Activated CD4-positive, alpha-beta T cell treated with anti-CD3 and anti-CD28 coated beads, Interleukin-2, amount 10 ng/mL, durations not matched to agents 24 days and 14 days (primary cell): Measurements from ENCODE around the gene CKS1B. TPM values are rescaled to one million over a fixed set of nuclear protein-coding genes. Genes with fewer than 3 reads are reported as not detected.

Experiments
- DNase-seq: peaks from one replicate; pipeline ENCODE4 v3.0.0; 2022
- H3K27ac Mint-ChIP-seq: one replicate; pipeline ENCODE4 v1.8.0; 2022; ENCODE audit warnings: mild to moderate bottlenecking, mixed read lengths
- H3K27me3 Mint-ChIP-seq: one replicate; pipeline ENCODE4 v1.8.0; 2022; ENCODE audit warnings: mixed read lengths
- H3K36me3 Mint-ChIP-seq: one replicate; pipeline ENCODE4 v1.8.0; 2022; ENCODE audit warnings: low read depth, mild to moderate bottlenecking, mixed read lengths
- H3K4me1 Mint-ChIP-seq: one replicate; pipeline ENCODE4 v1.8.0; 2021; ENCODE audit warnings: mixed read lengths
- H3K4me3 Mint-ChIP-seq: one replicate; pipeline ENCODE4 v1.8.0; 2022; ENCODE audit warnings: mild to moderate bottlenecking, moderate library complexity, mixed read lengths
- H3K9me3 Mint-ChIP-seq: one replicate; pipeline ENCODE4 v1.8.0; 2021; ENCODE audit warnings: mixed read lengths
- intact Hi-C: fragments of 100-400 bp; cut with micrococcal nuclease; formaldehyde crosslinking; loops from one replicate; pipeline ENCODE4 v1.15.1; 2023
- total RNA-seq: library from RNA; stranded (reverse); gene quantifications from 2 replicates; pipeline ENCODE4 v1.2.3, GENCODE V29; 2022

CKS1B gene
- total RNA-seq, 1 donor from 2014 or later, result 181 TPM

DNA sequence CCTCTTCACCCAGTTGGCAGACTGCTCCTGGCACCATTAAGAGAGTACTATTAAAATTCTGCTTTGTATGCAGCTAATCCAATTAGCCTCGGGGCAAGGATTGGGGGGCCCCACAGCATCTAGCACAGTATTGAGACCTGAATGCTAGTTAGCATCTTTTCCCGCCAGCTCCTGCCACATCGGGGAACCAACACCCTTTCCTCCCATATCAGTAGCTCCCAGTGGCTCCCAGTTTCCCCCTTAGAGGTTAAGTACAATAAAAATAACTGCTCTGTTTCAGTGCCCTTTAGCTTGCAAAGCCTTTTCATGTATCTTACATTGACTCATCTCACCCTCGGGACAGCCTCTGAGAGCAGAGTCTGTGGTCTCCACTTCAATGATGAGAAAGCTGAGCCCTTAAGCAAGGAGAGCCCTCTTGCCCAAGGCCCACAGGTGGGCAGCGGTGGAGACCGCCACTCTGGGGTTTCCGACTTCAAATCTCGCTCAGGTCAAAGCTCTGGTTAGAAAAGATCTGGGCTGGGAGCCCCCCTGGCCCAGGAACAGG lies 33.8 kb upstream of the CKS1B start:
- intact Hi-C loops, result no loop called here
- DNase-seq, result no peak
- Mint-ChIP-seq H3K27me3 (no peaks in the 10 kb centered on the region), H3K4me1 (peaks cover 58% of the 10 kb centered on the region), H3K4me3 (peak overlapping the region; percentile 7), H3K36me3 (peaks cover 7% of the 10 kb centered on the region), H3K27ac (peak overlapping the region; percentile 93), H3K9me3 (no peaks in the 10 kb centered on the region)

DNA sequence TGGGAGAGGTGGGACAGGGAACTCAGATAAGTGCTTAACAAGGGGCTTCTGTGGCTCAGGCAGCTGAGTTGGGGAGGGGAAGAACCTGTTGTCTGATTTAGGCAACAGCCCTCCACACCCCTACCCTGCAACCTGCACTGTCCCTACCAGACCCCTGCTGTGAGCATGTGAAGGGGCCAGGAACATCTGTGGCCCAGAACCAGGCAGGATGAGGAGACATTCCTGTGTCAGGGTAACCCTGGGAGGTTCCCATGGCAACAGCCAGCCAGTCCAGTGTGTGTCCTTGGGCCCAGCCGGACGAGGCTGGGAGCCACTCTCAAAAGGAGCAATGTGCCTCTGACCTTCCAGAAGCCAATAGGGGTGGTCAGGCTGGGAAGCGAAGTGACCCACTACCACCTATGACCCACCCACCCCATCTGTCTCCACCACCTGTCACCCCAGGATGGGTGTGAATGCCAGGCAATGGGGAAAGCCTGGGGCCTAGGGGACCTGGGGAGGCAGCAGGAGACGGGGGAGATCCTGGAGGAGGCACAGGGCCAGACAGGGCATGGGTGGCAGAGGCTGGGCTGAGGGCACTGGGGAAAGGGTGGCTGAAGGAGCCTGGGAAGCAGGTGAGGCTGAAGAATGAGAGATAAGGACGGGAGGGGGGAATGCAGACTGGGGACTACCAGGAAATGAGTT lies 33.0 kb upstream of the CKS1B start:
- intact Hi-C loops, result no loop called here
- no peak for DNase-seq
- no peaks in the 10 kb centered on the region for H3K27me3 Mint-ChIP-seq
- peak overlapping the region; percentile 93 for H3K27ac Mint-ChIP-seq
- peaks cover 8% of the 10 kb centered on the region for H3K36me3 Mint-ChIP-seq
- H3K9me3 Mint-ChIP-seq, result no peaks in the 10 kb centered on the region
- H3K4me3 Mint-ChIP-seq, result peak overlapping the region; percentile 38
- peaks cover 59% of the 10 kb centered on the region for H3K4me1 Mint-ChIP-seq

DNA sequence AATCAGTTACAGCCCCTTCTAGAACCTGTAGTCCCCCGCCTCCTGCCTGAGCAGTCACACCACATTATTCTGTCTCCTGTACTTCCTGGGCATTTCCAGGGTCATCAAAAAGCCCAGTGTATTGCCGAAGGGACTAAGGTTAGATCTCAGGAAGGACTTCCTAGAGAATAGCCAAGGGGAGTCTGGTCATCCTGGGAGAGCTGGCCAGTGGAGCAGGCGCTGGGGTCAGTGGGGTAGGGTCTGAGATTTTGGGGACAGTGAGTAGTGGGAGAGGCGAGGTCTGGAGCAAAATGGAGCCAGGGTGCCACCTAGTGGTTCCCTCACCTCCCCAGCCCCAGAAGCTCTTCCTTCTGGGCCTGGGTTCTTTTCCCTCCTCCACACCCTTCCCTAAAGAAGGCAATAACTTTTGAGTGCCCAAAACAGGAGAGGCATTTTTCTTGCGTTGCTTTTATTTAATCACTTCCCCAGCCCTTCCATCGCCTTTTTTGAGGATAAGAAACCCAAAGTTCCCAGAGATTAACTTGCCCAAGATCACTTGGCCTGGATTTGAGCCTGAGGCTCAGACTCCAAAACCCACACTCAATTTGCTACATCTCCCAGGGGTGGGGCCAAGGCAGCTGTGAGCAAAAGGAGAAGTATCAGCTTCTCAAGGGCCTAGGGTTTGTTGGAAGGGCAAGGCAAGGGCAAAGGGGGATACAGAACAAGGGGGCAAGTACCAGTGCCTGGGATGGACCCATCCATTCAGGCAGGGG lies 30.7 kb upstream of the CKS1B start:
- H3K4me1 Mint-ChIP-seq, result peaks cover 50% of the 10 kb centered on the region
- peaks cover 18% of the 10 kb centered on the region for H3K36me3 Mint-ChIP-seq
- peak overlapping the region; percentile 93 for H3K27ac Mint-ChIP-seq
- H3K27me3 Mint-ChIP-seq, result no peaks in the 10 kb centered on the region
- intact Hi-C loops, result no loop called here
- peak; percentile 83 for DNase-seq
- peak overlapping the region; percentile 18 for H3K4me3 Mint-ChIP-seq
- H3K9me3 Mint-ChIP-seq, result no peaks in the 10 kb centered on the region

DNA sequence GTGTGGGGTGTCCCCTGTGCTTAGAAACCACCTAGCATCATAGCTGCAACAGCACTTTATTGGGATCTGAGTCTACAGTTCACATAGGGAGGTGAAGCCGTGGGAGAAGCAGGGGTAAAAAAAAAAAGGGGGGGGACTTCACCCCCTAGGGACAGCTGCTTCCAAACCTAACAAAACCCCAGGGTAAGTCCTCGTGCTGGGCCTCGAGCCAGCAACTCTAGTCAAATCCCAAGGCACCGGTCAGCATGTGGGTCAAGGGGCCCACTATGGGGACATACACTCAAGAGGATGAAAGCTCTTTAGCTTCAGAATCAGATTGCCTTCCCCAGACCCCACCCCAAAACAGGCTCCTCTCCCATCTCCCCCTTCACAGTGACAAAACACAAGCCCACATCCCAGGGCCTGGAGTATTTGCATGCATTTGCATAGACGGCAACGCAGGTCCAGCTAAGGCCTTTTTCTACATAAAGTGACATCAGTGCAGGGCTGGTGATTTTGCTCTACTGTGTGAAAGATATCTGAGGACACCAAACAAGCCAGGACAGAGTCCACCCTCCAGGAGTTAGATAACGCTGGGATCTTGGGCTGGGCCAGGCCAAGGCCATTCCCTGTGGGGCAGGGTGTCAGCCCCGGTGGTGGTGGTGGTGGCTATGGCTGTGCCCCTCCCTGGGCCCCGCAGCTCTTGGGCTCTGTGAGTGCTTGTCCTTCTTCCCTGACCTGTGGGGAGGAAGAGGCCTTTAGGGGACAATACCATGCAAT lies 29.9 kb upstream of the CKS1B start:
- no peak overlapping the region for H3K4me3 Mint-ChIP-seq
- H3K9me3 Mint-ChIP-seq, result no peaks in the 10 kb centered on the region
- H3K27ac Mint-ChIP-seq, result peak overlapping the region; percentile 93
- peaks cover 45% of the 10 kb centered on the region for H3K4me1 Mint-ChIP-seq
- peaks cover 20% of the 10 kb centered on the region for H3K36me3 Mint-ChIP-seq
- H3K27me3 Mint-ChIP-seq, result no peaks in the 10 kb centered on the region
- DNase-seq, result no peak
- intact Hi-C loops, result no loop called here

DNA sequence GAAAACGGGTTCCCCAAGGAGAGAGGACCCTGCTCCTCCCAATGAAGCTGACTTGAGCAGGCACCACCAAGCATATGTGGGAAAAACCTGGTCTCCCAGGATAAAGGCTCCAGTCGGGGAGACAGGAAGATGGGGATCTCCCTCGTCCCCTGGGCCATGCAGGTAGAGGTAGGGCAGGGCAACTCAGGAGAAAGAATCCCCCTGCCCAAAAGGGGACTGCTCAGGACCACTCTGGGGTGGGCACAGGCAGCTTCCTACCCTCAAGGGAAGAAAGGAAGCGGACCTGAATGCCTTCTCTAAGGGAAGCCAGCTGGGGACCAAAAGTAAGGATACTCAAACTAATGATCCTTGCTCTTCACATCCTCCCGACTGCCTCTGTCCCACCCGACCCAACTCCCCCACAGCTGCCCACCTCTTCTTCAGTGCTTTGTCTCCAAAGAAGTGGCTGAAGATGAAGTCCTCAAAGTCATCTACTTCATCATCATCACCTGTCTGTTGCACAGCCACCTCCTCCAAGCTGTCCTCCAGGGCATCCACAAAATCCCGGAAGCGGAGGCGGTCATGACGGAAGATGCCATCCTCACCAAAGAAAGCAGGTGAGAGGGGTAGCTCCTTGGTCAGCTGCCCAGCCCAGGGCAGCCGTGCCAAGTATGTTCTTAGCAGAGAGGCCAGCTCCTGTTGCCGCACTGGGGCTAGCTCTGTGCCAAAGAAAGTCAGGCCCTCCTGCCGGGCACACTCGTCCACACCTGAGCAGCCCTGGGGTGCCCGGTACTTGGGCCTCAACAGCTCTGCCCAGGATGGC lies 29.1 kb upstream of the CKS1B start:
- no peak for DNase-seq
- no peak overlapping the region for H3K4me3 Mint-ChIP-seq

DNA sequence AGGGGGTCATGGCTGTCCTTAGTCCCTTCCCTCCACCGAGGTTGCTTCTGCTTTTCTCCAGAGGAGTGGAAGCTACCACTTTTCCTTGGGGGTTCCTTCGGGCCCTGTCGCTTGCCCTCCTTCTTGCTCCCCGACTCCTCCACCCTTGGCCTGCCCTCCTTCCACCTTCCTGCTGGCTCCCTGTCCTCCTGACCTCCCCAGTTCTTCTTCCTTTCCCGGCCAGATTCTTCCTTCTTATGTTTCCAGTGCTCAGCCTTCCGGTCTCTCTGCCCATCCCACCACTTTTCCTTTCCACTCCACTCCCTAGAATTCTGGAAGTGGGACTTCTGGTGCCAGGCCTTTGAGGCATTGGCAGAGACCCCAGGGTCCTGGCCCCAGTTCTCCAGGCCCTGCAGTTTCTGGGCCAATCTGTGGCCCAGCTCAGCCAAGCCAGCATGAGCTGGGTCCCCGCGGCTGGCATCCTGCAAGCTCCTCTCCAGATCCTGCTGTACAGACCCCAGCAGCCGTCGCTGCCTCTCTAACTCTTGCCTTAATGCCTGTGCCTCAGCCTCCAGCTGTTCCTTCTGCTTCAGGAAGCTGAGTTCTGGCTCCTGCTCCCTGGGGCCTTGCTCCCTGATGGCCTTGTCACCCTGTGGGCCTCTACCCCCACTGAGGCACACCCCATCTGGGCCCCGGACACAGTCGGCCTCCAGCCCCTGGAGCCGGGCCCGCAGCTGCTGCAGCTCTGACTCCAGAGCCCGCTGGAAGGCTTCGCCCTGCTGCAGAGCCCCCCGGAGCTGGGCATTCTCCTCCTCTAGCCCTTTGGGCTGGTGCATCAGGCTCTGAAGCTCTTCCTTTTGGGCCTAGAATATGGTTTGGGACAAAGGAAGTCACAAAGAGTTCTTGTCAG lies 28.3 kb upstream of the CKS1B start:
- Mint-ChIP-seq H3K4me3 (no peak overlapping the region), H3K4me1 (peaks cover 40% of the 10 kb centered on the region), H3K27ac (peak overlapping the region; percentile 60), H3K36me3 (peaks cover 27% of the 10 kb centered on the region), H3K27me3 (no peaks in the 10 kb centered on the region), H3K9me3 (no peaks in the 10 kb centered on the region)
- no peak for DNase-seq
- intact Hi-C loops, result no loop called here

More for the DNA sequence above, 29.1 kb upstream of the CKS1B start:
- H3K36me3 Mint-ChIP-seq, result peaks cover 21% of the 10 kb centered on the region
- H3K27me3 Mint-ChIP-seq, result no peaks in the 10 kb centered on the region
- H3K9me3 Mint-ChIP-seq, result no peaks in the 10 kb centered on the region
- intact Hi-C loops, result no loop called here
- H3K4me1 Mint-ChIP-seq, result peaks cover 42% of the 10 kb centered on the region
- no peak overlapping the region for H3K27ac Mint-ChIP-seq

DNA sequence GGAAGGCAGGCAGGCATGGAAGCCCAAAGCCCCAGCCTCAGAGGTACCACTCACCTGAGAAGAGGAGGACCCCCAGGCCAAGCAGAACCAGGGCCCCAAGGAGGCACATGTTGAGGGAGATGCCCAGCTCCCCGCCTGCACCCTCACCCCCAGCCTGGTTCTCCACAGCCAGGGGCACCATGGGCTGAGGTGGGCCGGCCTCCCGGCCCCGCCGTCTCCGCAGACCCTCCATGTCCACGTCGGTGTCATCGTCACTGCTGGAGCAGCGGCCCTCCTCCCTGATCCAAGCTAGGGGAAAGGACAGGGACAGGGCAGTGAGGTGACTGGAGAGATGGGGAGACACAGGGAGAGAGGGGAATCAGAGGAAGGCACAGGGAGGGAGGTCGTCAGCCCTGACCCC lies 26.4 kb upstream of the CKS1B start:
- Mint-ChIP-seq H3K9me3 (no peaks in the 10 kb centered on the region), H3K27ac (no peak overlapping the region), H3K4me1 (peaks cover 43% of the 10 kb centered on the region), H3K4me3 (no peak overlapping the region), H3K27me3 (no peaks in the 10 kb centered on the region), H3K36me3 (peaks cover 34% of the 10 kb centered on the region)
- no peak for DNase-seq
- intact Hi-C loops, result no loop called here

DNA sequence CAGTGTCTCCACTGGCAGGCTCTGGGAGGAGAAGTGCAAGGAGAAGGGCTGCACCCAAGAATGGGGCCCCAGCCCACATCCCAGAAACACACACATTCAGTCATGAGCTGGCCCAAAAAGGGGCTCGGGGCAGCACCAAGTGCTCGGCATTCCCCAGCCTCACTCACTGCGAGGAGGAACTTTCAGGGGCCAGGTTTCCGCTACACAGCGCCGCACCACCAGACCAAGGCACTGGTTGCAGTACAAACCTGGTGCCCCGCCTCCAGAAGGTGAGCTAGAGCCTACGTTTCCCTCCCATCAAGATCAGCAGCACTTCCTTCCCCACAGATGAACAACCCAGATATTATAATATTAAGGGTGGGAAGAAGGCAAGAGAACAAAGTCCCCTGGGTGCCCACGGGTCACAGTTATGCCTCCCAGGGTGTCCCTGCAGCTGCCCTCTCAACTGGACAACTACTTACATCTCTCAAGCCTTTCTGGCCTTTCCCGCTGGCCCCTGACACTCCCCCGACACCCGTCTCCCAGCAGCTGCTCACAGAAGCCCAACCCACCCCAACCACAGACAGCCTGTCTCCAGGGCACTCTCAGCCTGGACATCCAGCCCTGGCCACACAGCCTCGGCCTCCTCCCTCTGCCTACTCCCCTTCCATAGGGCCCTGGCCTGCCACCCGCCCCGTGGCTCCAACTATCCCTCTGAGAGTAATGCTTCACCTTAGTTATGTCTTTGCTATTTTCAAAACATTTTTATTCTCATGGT lies 22.4 kb upstream of the CKS1B start:
- no peaks in the 10 kb centered on the region for H3K9me3 Mint-ChIP-seq

DNA sequence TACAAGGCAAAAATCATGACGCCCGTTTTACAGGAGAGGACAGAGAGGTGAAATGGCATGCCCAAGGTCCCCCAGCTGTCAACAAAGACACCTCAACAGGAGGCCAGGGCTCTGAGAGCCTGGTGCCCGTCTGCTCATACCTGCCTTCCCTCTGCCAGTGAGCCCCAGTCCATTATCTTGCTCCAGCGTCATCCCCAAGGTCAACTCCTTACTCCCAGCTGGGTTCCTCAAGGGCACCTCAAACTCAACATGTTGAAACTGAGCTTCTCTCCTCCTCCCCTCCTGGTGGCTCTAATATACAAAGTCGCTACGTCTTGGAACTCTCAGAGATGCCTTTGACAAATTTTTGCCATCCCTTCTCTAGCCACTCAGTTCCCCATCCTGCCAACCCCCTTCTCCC lies 21.8 kb upstream of the CKS1B start:
- H3K4me1 Mint-ChIP-seq, result peaks cover 64% of the 10 kb centered on the region
- peak; percentile 66 for DNase-seq
- peak overlapping the region; percentile 87 for H3K4me3 Mint-ChIP-seq
- H3K36me3 Mint-ChIP-seq, result peaks cover 27% of the 10 kb centered on the region
- no peaks in the 10 kb centered on the region for H3K9me3 Mint-ChIP-seq
- intact Hi-C loops, result no loop called here
- H3K27me3 Mint-ChIP-seq, result no peaks in the 10 kb centered on the region
- peak overlapping the region; percentile 96 for H3K27ac Mint-ChIP-seq

More for the DNA sequence above, 22.4 kb upstream of the CKS1B start:
- H3K4me1 Mint-ChIP-seq, result peaks cover 62% of the 10 kb centered on the region
- peak overlapping the region; percentile 96 for H3K27ac Mint-ChIP-seq
- intact Hi-C loops, result no loop called here
- peaks cover 29% of the 10 kb centered on the region for H3K36me3 Mint-ChIP-seq
- H3K27me3 Mint-ChIP-seq, result no peaks in the 10 kb centered on the region
- peak overlapping the region; percentile 87 for H3K4me3 Mint-ChIP-seq
- DNase-seq, result peak; percentile 88

DNA sequence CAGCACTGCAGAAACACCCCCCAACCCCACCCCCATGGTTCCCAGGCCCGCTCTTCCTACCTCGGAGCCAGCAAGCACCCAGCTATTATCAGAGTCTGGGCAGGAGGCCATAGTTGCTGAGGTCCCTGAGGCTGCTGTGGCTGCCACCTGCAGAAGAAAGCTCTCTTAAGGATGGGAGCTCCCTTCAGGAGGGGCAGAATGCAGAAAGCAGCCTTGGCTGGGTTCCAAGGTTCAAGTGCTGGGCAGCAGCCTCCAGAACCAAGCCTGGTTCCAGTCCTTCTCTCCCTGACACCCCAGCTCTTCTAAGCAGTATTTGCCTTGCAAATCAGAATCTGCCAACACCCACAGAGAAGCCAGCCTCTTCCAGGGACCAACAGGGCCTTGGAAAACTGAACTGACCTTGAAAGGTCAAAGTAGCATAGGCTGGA lies 20.9 kb upstream of the CKS1B start:
- H3K27me3 Mint-ChIP-seq, result no peaks in the 10 kb centered on the region
- peak overlapping the region; percentile 96 for H3K27ac Mint-ChIP-seq
- peaks cover 26% of the 10 kb centered on the region for H3K36me3 Mint-ChIP-seq
- no peaks in the 10 kb centered on the region for H3K9me3 Mint-ChIP-seq
- peak overlapping the region; percentile 87 for H3K4me3 Mint-ChIP-seq
- peaks cover 66% of the 10 kb centered on the region for H3K4me1 Mint-ChIP-seq
- no peak for DNase-seq
- intact Hi-C loops, result no loop called here

DNA sequence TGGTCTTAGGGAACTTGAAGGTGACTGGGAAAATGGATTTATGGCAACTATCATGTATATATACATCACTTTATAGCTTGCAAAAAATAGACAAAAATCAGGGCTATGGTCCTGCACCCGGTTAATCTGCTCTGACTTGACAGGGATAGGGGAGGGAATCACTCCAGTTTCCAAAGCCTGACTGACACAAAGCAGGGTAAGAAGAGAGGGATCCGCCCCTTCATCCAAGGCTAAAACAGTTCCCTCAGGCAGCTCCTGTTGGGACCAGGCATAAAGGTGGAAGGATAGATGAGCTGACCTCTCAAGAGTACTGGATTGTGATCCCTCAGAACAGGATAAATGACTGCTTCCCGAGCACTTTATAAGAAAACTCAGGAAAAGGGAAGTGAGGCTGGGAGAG lies 19.9 kb upstream of the CKS1B start:
- peaks cover 64% of the 10 kb centered on the region for H3K4me1 Mint-ChIP-seq
- intact Hi-C loops, result no loop called here
- H3K9me3 Mint-ChIP-seq, result no peaks in the 10 kb centered on the region

More for the DNA sequence above, 19.9 kb upstream of the CKS1B start:
- Mint-ChIP-seq H3K4me3 (peak overlapping the region; percentile 87), H3K27me3 (no peaks in the 10 kb centered on the region), H3K27ac (peak overlapping the region; percentile 96), H3K36me3 (peaks cover 27% of the 10 kb centered on the region)
- no peak for DNase-seq
